Measurements from ENCODE around the gene MRPL33. TPM values are rescaled to one million over a fixed set of nuclear protein-coding genes. Genes with fewer than 3 reads are reported as not detected.

MRPL33 gene
- total RNA-seq, 1 donor from 2014 or later, result 94.3 TPM

GRCh38 chr2:27779417-27780055 is 8.0 kb downstream of the MRPL33 start:
- DNase-seq, result peak; percentile 94

GRCh38 chr2:27781496-27781895 is 10.0 kb downstream of the MRPL33 start:
- no peak for DNase-seq

- no peak for DNase-seq
Measured at GRCh38 chr2:27782701-27783100, 11.2 kb downstream of the MRPL33 start.

- no peak for DNase-seq
Measured at GRCh38 chr2:27790796-27791195, 19.3 kb downstream of the MRPL33 start.

DNA sequence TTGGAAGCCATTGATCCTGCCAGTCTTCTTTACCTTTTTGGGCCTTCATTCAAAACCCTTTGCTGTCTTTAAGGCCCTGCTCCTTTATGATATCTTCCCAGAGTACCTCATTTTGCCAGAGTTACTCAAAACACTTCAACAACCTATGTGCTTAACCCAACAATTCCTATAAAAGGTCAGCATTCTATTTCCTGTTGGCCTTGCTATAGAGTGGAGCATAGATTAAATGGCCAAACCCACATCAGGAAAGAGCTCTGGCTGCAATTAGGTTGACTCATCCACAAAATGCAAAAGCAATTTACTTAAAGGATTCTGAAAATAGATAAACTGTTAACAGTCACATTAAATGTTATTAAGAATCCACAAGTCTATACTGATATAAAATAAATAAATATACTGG is 21.2 kb downstream of the MRPL33 start:
- DNase-seq, result peak; percentile 61

- DNase-seq, result no peak
Measured at GRCh38 chr2:27795093-27795834, 23.7 kb downstream of the MRPL33 start.

DNA sequence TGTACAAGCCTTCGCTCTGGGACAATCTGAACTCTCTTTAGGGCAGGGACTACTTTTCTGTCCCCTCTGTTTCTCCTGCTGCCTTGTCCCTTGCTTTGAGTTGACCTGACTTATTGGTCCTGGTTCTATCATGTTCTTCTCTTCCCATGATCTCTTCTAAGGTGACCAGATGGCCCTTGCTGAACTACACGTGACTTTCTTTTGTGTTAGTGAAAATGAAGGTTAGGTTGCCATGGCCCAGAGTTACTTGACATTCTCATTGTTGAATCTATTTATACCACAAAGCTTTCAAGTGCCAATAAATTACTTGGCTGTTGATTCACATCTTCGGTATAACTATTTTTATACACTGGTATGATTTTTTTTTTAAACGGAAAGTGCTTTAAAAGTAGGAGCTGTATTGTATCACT is 24.4 kb downstream of the MRPL33 start:
- DNase-seq, result peak; percentile 91

- no peak for DNase-seq
Measured at GRCh38 chr2:27796791-27797765, 25.6 kb downstream of the MRPL33 start.

GRCh38 chr2:27797841-27798240 is 26.3 kb downstream of the MRPL33 start:
- no peak for DNase-seq

- no peak for DNase-seq
Measured at GRCh38 chr2:27798486-27798885, 27.0 kb downstream of the MRPL33 start.

GRCh38 chr2:27798948-27799645 is 27.6 kb downstream of the MRPL33 start:
- peak; percentile 97 for DNase-seq

DNA sequence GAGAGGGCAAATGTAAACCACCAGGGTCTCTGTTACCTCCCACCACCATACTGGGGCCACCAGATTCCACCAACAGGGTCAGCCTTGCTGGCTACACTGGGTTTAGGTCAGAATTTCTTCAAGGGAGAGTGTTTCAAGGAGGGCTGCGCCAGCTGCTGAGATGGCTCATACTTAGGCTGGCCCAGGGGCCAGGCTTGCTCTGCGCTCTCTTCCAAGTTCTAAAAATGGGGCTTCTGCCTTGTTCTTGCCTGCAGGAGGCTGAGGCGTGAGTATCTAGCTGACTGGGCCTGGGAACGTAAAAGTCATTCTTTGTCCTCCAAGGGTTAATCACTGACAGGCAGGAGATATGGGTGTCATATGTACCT is 28.1 kb downstream of the MRPL33 start:
- DNase-seq, result no peak

DNA sequence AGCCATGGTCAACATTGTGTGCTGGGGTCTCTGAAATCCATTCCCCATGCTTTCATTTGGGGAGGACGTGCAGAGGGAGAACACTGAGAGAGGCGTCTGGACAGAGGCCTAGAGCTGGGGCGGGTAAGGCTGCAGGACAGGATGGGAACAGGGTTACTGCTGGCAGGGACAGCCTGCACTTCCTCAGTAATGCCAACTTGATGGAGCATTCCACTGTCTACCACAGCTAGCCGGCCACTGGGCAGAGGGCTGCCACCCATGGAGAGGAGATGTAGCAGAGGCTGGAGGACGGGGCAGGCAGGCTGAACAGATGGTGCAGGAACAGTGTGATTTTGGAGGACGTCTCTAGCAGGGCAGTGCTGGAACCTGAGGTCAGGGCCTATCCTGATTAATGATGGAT is 29.3 kb downstream of the MRPL33 start:
- no peak for DNase-seq

GRCh38 chr2:27802547-27802946 is 31.0 kb downstream of the MRPL33 start:
- no peak for DNase-seq

- DNase-seq, result no peak
Measured at GRCh38 chr2:27803046-27803445, 31.5 kb downstream of the MRPL33 start.

DNA sequence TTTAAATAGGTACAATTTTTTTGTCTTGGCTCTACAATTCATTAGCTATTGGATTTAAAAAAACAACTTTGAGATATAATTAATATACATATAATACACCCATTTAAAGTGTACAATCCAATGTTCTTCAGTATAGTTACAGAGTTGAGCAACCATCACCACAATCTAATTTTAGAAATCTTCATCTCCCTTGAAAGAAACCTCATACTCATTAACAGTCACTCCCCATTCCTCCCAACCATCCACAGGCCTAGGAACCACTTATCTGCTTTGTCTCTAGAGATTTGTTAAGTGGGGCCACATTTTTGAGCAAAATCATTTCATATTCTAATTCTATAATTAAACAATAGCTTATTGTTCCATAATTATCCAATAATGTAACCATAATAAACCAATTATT is 32.6 kb downstream of the MRPL33 start:
- DNase-seq, result no peak

DNA sequence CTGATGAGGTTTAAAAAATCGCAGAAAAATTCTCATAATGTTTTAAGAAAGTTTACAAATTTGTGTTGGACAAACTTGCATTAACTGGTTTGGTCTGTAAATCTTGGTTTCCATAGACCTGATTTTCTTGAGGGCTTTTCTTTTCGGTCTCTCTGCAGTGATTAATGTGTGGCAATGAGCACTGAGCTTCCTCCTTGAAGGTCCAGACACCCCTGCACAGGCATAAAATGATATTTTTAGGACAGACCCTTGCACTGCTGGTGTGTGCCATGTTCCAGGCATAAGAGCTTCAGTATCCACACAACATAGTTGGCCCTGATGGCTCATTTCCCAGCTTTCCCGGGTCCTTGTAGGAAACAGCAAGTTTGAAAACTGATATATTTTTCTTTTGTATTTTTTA is 33.7 kb downstream of the MRPL33 start:
- no peak for DNase-seq

- no peak for DNase-seq
Measured at GRCh38 chr2:27806311-27807059, 35.0 kb downstream of the MRPL33 start.

DNA sequence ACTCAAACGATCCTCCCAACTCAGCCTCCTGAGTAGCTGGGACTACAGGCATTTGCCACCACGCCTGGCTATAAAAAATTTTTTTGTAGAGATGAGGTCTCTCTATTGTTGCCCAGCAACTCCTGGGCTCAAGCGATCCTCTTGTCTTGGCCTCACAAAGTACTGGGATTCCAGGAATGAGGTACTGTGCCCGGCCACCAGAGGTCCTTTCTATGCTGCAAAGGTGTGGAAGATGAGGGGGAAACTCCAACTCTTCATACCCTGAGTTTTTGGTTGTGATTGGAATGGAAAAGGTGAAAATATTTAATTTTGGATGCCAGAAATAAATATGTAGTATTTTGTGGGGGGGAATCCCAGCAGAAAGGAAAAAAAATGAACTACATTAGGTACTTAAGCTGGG is 36.0 kb downstream of the MRPL33 start:
- peak; percentile 77 for DNase-seq

GRCh38 chr2:27808418-27808817 is 36.9 kb downstream of the MRPL33 start:
- no peak for DNase-seq

DNA sequence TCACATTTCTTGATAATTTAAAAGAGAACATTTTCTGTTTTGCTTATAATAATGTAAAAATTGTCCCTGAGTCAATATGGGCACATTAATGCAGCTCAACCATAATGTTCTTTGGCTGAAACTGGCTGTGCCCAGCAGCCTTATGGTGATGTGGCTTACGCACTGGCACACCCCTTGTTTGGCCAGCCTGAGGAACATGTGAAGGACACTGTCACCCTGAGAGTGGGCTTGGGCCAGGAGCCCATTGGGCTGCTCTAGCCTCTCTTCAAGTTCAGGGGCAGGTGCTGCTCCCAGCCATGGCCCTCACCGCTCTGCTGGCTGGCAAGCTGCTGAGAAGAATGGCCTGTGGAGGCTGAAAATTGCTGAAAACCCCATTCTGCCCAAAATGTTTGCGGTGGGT is 37.5 kb downstream of the MRPL33 start:
- no peak for DNase-seq

DNA sequence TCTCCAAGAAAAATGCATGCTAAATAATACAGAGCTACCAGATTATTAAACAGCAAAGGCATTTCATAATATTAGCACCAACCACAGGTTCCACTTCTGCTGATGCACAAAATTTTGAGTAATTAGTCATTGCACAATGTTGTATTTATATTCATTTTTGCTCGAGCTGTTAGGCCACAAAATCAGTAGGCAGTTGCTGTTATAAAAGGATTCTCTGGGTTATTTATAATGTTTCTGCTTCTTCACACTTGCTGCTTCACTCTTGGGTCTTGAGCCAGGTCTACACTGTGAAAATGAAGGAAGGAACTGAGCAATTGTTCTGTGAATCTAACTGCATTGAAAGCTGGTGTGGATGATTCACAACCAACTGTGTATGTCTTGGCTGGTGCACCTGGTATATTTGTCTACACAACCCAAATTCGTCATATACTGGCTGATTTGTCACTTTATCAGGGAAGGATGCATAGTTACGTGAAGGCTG is 38.3 kb downstream of the MRPL33 start:
- peak; percentile 88 for DNase-seq

All from dermis blood vessel endothelial cell (primary cell).